ENCODE data around the gene VCAM1. TPM values are rescaled to one million over a fixed set of nuclear protein-coding genes. Genes with fewer than 3 reads are reported as not detected.

The VCAM1 gene
- total RNA-seq, 1 donor from 2014 or later: 27.3 TPM

DNA sequence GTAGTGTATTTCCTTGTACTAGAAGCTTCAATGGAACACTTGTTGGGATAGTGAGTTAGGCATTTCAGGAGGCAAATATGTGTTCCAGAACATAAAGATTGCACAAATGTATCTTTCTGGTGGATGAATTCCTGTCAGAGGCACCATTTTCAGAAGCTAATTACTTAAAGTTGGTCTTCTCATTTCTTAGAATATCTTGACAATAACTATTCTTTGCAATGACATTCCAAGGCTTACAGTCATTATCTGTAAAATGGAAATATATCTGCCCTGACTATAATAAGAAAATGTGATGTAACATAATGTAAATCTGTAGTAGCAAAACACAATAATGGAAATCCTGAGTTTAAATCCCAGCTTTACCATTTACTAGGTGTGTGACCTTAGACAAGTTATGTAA is 2.7 kb downstream of the VCAM1 start:
- DNase-seq (ENCODE audit: low spot score): no peak

GRCh38 chr1:100724281-100724680 is 4.7 kb downstream of the VCAM1 start:
- DNase-seq (ENCODE audit: low spot score): no peak

- no peak for DNase-seq (ENCODE audit: low spot score)
Observed at GRCh38 chr1:100730130-100730529, 10.6 kb downstream of the VCAM1 start.

GRCh38 chr1:100731309-100731708 is 11.8 kb downstream of the VCAM1 start:
- DNase-seq (ENCODE audit: low spot score): no peak

DNA sequence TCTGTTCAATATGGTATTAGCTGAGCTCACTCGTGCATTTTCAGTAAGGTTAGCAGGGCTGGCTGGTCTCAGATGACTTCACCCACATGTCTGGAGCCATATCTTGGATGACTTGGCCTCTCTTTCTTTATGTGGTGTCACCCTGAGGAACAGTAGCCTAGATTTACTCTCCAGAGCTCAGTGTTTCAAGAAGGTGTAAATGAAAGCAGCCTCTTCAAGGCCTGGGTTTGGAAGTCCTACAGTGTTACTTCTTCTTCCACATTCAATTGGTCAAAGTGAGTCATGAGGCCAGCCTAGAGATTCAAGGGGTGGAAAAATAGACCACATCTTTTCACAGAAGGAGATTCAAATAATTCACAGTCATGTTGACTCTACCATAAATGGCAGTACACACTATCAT is 12.2 kb downstream of the VCAM1 start:
- DNase-seq (ENCODE audit: low spot score): no peak

GRCh38 chr1:100734676-100735075 is 15.1 kb downstream of the VCAM1 start:
- no peak for DNase-seq (ENCODE audit: low spot score)

GRCh38 chr1:100735244-100735643 is 15.7 kb downstream of the VCAM1 start:
- no peak for DNase-seq (ENCODE audit: low spot score)

DNA sequence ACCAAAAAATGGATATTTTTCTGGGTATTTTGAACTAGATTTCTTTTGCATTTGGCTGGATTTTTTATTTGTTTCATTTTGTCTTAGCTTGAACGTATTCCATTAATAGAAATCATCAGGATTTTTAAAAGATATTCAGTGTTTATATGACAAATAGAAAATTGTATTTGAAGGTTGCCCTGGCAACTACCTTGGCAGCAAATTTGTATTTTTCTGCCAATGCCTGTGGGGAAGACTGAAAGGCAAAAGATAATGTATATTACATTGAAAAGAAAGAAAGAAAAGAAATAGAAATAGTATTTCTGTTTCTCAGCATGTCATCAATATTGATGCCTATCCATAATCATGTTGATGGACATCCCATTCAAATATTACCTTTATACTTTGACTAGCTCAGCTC is 16.8 kb downstream of the VCAM1 start:
- DNase-seq (ENCODE audit: low spot score): no peak

GRCh38 chr1:100736746-100737145 is 17.2 kb downstream of the VCAM1 start:
- DNase-seq (ENCODE audit: low spot score): no peak

- DNase-seq (ENCODE audit: low spot score): no peak
Observed at GRCh38 chr1:100746542-100746932, 27.0 kb downstream of the VCAM1 start.

DNA sequence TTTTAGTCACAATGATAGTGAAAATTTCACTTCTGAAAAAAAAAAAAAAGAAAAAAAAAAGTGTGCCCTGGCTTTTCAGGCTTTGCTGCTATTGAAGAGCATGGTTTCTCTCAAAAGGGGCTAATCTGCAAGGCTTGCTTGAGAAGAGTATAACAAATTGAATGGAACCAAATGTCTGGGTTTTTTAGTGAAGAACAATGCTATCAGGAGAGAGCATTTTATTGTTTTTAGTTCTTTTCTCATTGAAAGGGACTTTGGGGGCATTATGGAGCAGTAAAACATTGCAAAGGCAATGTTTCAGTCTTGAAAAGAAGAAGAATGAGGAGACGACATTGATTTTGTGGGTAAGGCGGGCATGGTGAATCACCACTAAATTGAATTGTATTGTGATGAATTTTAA is 28.2 kb downstream of the VCAM1 start:
- DNase-seq (ENCODE audit: low spot score): no peak

- DNase-seq (ENCODE audit: low spot score): no peak
Observed at GRCh38 chr1:100750005-100750885, 30.7 kb downstream of the VCAM1 start.

- DNase-seq (ENCODE audit: low spot score): no peak
Observed at GRCh38 chr1:100752791-100753190, 33.2 kb downstream of the VCAM1 start.

- DNase-seq (ENCODE audit: low spot score): no peak
Observed at GRCh38 chr1:100757946-100758345, 38.4 kb downstream of the VCAM1 start.

DNA sequence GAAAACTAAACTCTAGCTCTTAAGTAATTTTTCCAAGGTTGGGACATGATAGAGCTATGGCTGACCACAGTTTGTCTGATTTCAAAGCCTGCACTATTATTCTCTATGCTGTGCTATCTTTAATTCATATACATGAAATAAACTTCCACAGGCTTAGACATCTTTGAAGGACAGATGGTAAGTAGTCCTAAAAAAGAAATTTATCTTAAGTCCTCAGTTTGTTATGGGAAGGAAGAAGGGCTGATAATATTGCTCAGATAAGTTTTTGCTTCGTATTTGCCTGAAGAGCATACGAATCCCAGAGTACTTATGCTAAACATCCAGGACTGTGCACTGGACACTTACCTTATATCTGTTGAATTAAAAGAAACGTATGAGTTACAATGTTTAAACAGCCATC is 39.6 kb downstream of the VCAM1 start:
- no peak for DNase-seq (ENCODE audit: low spot score)

- no peak for DNase-seq (ENCODE audit: low spot score)
Observed at GRCh38 chr1:100760511-100760910, 41.0 kb downstream of the VCAM1 start.

DNA sequence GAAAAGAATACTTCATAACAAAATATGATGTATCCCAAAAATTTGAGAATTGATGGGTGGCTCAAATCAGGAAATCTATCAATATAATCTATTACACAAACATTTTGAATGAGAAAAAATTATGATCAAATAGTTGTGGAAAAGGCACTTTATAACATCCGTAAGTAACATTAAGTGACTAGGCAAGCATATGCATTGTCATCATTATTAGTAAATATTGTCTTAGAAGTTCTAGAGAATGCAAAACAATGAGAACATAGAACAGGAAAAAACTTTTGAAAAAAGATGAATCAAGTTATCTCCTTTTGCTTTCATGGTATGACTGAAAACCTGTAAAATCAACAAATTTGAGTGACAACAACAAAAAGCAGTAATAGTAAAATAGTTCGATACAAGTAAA is 42.9 kb downstream of the VCAM1 start:
- no peak for DNase-seq (ENCODE audit: low spot score)

GRCh38 chr1:100767176-100767890 is 47.8 kb downstream of the VCAM1 start:
- no peak for DNase-seq (ENCODE audit: low spot score)

- DNase-seq (ENCODE audit: low spot score): no peak
Observed at GRCh38 chr1:100769323-100769722, 49.8 kb downstream of the VCAM1 start.

DNA sequence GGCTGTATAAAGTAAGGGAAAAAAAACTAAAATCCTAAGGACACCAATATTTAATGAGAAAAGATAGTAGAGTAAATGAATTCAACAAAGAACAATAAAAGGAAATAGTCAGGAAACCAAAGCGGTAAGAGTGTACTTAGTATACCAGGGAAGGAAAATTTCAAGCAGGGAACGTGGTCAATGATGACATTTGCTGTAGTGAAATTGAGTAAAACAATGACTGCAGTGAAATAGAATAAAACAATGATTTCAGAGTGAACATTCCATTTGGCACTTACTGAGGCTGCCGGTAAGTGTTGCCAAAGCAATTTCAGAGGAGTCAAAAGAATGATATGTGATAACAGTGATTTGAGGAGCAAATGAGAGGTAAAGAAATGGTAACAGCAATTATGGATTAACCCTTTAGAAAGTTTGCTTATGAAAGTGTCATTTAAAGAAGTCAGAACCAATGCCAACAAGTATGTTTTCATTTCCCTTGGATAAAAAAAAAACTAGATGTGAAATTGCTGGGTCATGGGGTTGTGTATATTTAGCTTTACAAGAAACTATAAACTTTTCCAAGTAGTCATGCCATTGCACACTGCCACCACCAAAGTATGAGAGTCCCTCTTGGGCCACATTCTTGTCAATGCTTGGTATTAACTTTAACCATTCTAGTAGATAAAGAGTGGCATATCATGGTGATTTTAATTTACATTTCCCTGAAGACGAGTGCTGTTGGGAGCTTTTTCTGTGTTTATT is 50.5 kb downstream of the VCAM1 start:
- DNase-seq (ENCODE audit: low spot score): no peak

GRCh38 chr1:100773444-100773843 is 53.9 kb downstream of the VCAM1 start:
- DNase-seq (ENCODE audit: low spot score): no peak

GRCh38 chr1:100774370-100774769 is 54.8 kb downstream of the VCAM1 start:
- no peak for DNase-seq (ENCODE audit: low spot score)
